ENCODE results near the gene HECTD4.

Gene HECTD4

GRCh38 chr12:112370199-112370598 is 12.0 kb downstream of the HECTD4 start:
- Histone ChIP-seq H3K27me3 (no peaks in the 10 kb centered on the region), H3K27ac (no peak overlapping the region), H3K4me3 (no peak overlapping the region), H3K36me3 (peaks cover 0 to 19% (median 6%) of the 10 kb centered on the region in 11 experiments; a peak in 15 of 22 replicates), H3K9ac (no peak overlapping the region), H3K4me2 (no peak overlapping the region), H3K9me3 (replicated peaks in 1 of 11) (peaks cover 0 to 12% (median 4%) of the 10 kb centered on the region in 11 experiments; a peak in 8 of 22 replicates), H4K20me1 (peaks cover 14 to 93% (median 55%) of the 10 kb centered on the region in 11 experiments; a peak in 20 of 22 replicates), H3K4me1 (no peaks in the 10 kb centered on the region)
- TF ChIP-seq Cebpa-rat (IDR thresholded peaks at IDR 0.05), result no peak

DNA sequence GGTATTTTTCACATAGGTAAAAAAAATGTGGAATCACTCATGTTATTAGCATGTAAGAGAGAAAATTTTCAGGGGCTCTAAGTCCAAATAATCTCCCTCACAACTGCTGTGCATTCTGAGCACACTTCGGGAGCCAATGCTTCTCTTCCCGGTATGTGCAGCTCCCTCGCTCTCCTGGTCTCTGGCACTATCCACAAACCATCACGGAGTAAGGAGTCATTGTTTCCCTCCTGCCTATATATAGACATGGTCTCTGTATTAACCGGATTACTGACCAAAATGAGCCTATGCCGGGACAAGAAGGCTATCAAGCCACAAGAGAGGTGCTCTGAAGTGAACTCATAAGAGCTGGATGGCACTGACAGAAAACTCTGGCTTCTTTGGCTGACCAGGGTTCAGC is 13.4 kb downstream of the HECTD4 start:
- no peak overlapping the region for H3K9ac ChIP-seq
- no peak overlapping the region for H3K27ac ChIP-seq
- H4K20me1 ChIP-seq, result peaks cover 18 to 96% (median 62%) of the 10 kb centered on the region in 11 experiments; a peak in 20 of 22 replicates
- H3K4me2 ChIP-seq, result no peak overlapping the region
- H3K9me3 ChIP-seq (replicated peaks in 1 of 11), result 0 out of 22 replicates have a peak, but pooled peaks cover 0 to under 1% (median 0%) of the 10 kb centered on the region in 11 experiments
- TF ChIP-seq Cebpa-rat (IDR thresholded peaks at IDR 0.05), result no peak
- no peaks in the 10 kb centered on the region for H3K4me1 ChIP-seq
- H3K4me3 ChIP-seq, result no peak overlapping the region
- no peaks in the 10 kb centered on the region for H3K27me3 ChIP-seq
- peaks cover 0 to 13% (median 0%) of the 10 kb centered on the region in 11 experiments; a peak in 1 of 22 replicates for H3K36me3 ChIP-seq

- no peak for TF ChIP-seq Cebpa-rat (IDR thresholded peaks at IDR 0.05)
- Histone ChIP-seq H3K27me3 (no peaks in the 10 kb centered on the region), H3K9me3 (replicated peaks in 1 of 11) (no peaks in the 10 kb centered on the region), H3K4me3 (no peak overlapping the region), H3K27ac (no peak overlapping the region), H3K9ac (no peak overlapping the region), H4K20me1 (peaks cover 18 to 96% (median 61%) of the 10 kb centered on the region in 11 experiments; a peak in 20 of 22 replicates), H3K4me1 (no peaks in the 10 kb centered on the region), H3K4me2 (no peak overlapping the region), H3K36me3 (0 out of 22 replicates have a peak, but pooled peaks cover 0 to 5% (median 0%) of the 10 kb centered on the region in 11 experiments)
Measured at GRCh38 chr12:112367965-112368364, 14.3 kb downstream of the HECTD4 start.

GRCh38 chr12:112362310-112362709 is 19.9 kb downstream of the HECTD4 start:
- peaks cover 0 to 9% (median 0%) of the 10 kb centered on the region in 11 experiments; a peak in 2 of 22 replicates for H3K36me3 ChIP-seq
- H3K4me2 ChIP-seq, result no peak overlapping the region
- no peak overlapping the region for H3K27ac ChIP-seq
- H4K20me1 ChIP-seq, result peaks cover 17 to 91% (median 60%) of the 10 kb centered on the region in 11 experiments; a peak in 17 of 22 replicates
- no peak for TF ChIP-seq Cebpa-rat (IDR thresholded peaks at IDR 0.05)
- H3K4me3 ChIP-seq, result no peak overlapping the region
- no peaks in the 10 kb centered on the region for H3K4me1 ChIP-seq
- no peaks in the 10 kb centered on the region for H3K9me3 ChIP-seq (replicated peaks in 1 of 11)
- H3K27me3 ChIP-seq, result no peaks in the 10 kb centered on the region
- no peak overlapping the region for H3K9ac ChIP-seq

- Histone ChIP-seq H3K9ac (no peak overlapping the region), H3K27ac (no peak overlapping the region), H3K4me1 (no peaks in the 10 kb centered on the region), H3K4me3 (no peak overlapping the region), H3K4me2 (no peak overlapping the region), H3K27me3 (no peaks in the 10 kb centered on the region), H4K20me1 (peaks cover 17 to 92% (median 59%) of the 10 kb centered on the region in 11 experiments; a peak in 17 of 22 replicates), H3K36me3 (peaks cover 0 to 9% (median 0%) of the 10 kb centered on the region in 11 experiments; a peak in 2 of 22 replicates), H3K9me3 (replicated peaks in 1 of 11) (peaks cover 0 to 3% (median 0%) of the 10 kb centered on the region in 11 experiments; a peak in 1 of 22 replicates)
- no peak for TF ChIP-seq Cebpa-rat (IDR thresholded peaks at IDR 0.05)
Measured at GRCh38 chr12:112361271-112361670, 21.0 kb downstream of the HECTD4 start.

DNA sequence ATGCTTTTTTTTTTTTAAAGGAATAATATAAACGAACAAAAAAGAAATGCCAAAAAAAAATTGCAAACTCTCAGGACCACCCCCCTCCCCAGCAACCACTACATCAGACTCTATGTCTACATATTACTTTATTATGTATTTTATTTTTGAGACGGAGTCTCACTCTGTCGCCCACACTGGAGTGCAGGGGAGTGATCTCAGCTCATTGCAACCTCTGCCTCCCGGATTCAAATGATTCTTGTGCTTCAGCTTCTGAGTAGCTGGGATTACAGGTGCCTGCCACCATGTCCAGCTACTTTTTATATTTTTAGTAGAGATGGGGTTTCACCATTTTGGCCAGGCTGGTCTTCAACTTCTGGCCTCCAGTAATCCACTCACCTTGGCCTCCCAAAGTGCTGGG is 22.9 kb downstream of the HECTD4 start:
- Histone ChIP-seq H3K27me3 (no peaks in the 10 kb centered on the region), H3K36me3 (peaks cover 0 to 9% (median 0%) of the 10 kb centered on the region in 11 experiments; a peak in 2 of 22 replicates), H3K4me3 (no peak overlapping the region), H3K4me2 (no peak overlapping the region), H4K20me1 (peaks cover 14 to 86% (median 41%) of the 10 kb centered on the region in 11 experiments; a peak in 17 of 22 replicates), H3K9me3 (replicated peaks in 1 of 11) (peaks cover 0 to 8% (median 0%) of the 10 kb centered on the region in 11 experiments; a peak in 1 of 22 replicates), H3K9ac (no peak overlapping the region), H3K27ac (no peak overlapping the region), H3K4me1 (peaks cover under 1 to 11% (median 6%) of the 10 kb centered on the region in 10 experiments; a peak in 17 of 20 replicates)
- TF ChIP-seq Cebpa-rat (IDR thresholded peaks at IDR 0.05), result no peak

- Histone ChIP-seq H3K4me1 (peaks cover 9 to 24% (median 18%) of the 10 kb centered on the region in 10 experiments; a peak in 18 of 20 replicates), H3K27me3 (no peaks in the 10 kb centered on the region), H4K20me1 (peaks cover 4 to 91% (median 32%) of the 10 kb centered on the region in 11 experiments; a peak in 17 of 22 replicates), H3K27ac (no peak overlapping the region; a peak in 1 of 22 replicates), H3K4me2 (no peak overlapping the region), H3K9ac (no peak overlapping the region), H3K4me3 (no peak overlapping the region), H3K36me3 (peaks cover 0 to 9% (median 0%) of the 10 kb centered on the region in 11 experiments; a peak in 2 of 22 replicates), H3K9me3 (replicated peaks in 1 of 11) (peaks cover 0 to 8% (median 0%) of the 10 kb centered on the region in 11 experiments; a peak in 1 of 22 replicates)
- TF ChIP-seq Cebpa-rat (IDR thresholded peaks at IDR 0.05), result no peak
Measured at GRCh38 chr12:112357214-112357613, 25.0 kb downstream of the HECTD4 start.

GRCh38 chr12:112354399-112354798 is 27.8 kb downstream of the HECTD4 start:
- Histone ChIP-seq H3K9me3 (replicated peaks in 1 of 11) (peaks cover 0 to 8% (median 0%) of the 10 kb centered on the region in 11 experiments; a peak in 1 of 22 replicates), H3K27me3 (no peaks in the 10 kb centered on the region), H3K9ac (peak overlapping the region in 2 of 11 experiments; percentile 15 to 25; a peak in 1 of 22 replicates), H3K36me3 (peaks cover 0 to 3% (median 0%) of the 10 kb centered on the region in 11 experiments; a peak in 1 of 22 replicates), H3K4me2 (peak overlapping the region; percentile 7 to 55 (median 27); a peak in 16 of 22 replicates), H3K4me3 (no peak overlapping the region), H4K20me1 (peaks cover 0 to 91% (median 28%) of the 10 kb centered on the region in 11 experiments; a peak in 13 of 22 replicates), H3K4me1 (peaks cover 9 to 24% (median 18%) of the 10 kb centered on the region in 10 experiments), H3K27ac (peak overlapping the region in 3 of 11 experiments; percentile 40 to 60 (median 56); a peak in 6 of 22 replicates)
- peak in 5 of 11 experiments; percentile 52 to 83 (median 66); a peak in 7 of 22 replicates for TF ChIP-seq Cebpa-rat (IDR thresholded peaks at IDR 0.05)

DNA sequence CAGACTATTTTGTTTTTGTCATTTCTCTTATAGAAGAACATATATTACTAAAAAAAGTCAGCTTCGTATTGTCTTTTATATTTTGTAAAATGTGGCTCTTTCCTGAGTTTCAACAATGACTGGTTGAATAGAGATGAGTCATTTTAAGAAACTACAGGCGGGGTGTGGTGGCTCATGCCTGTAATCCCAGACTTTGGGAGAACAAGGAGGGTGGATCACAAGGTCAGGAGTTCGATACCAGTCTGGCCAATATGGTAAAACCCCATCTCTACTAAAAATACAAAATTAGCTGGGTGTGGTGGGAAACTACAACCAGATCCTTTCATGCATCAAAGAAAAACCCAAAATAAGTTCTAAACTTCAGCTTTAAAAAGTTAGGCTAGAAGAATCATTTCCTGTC is 28.8 kb downstream of the HECTD4 start:
- peaks cover 0 to 83% (median 25%) of the 10 kb centered on the region in 11 experiments; a peak in 11 of 22 replicates for H4K20me1 ChIP-seq
- H3K4me3 ChIP-seq, result no peak overlapping the region
- peak overlapping the region in 10 of 11 experiments; percentile 7 to 55 (median 29); a peak in 8 of 22 replicates for H3K4me2 ChIP-seq
- peaks cover 0 to 8% (median 0%) of the 10 kb centered on the region in 11 experiments; a peak in 1 of 22 replicates for H3K9me3 ChIP-seq (replicated peaks in 1 of 11)
- no peak overlapping the region for H3K9ac ChIP-seq
- no peaks in the 10 kb centered on the region for H3K27me3 ChIP-seq
- H3K36me3 ChIP-seq, result 0 out of 22 replicates have a peak, but pooled peaks cover 0 to 3% (median 0%) of the 10 kb centered on the region in 11 experiments
- H3K27ac ChIP-seq, result peak overlapping the region in 2 of 11 experiments; percentile 45 to 56; a peak in 2 of 22 replicates
- TF ChIP-seq Cebpa-rat (IDR thresholded peaks at IDR 0.05), result no peak
- H3K4me1 ChIP-seq, result peaks cover 9 to 28% (median 18%) of the 10 kb centered on the region in 10 experiments

All from BLaER1 treated with 17β-estradiol and CSF1 and Interleukin-3, amounts not matched to agents 10 nM and 100 nM (cell line).